Parathyroid adenoma (tissue), 2 donors: ENCODE results near the gene RGS6.

Experiments
- H2AFZ ChIP-seq: fragments of 300-600 bp; sonication (generic); one replicate; pipeline ENCODE4 v1.7.0; 2017; ENCODE audit warnings: antibody characterized with exemption, mild to moderate bottlenecking
- H3K27ac ChIP-seq: fragments of 300-600 bp; sonication (generic); one replicate; pipeline ENCODE4 v1.7.0; 2017
- H3K27me3 ChIP-seq: fragments of 300-600 bp; sonication (generic); one replicate; pipeline ENCODE4 v1.7.0; 2017; ENCODE audit warnings: low read length; ENCODE audit not compliant: control insufficient read depth, insufficient read depth
- H3K36me3 ChIP-seq: fragments of 300-600 bp; sonication (generic); one replicate; pipeline ENCODE4 v1.7.0; 2017; ENCODE audit warnings: low read length; ENCODE audit not compliant: control insufficient read depth, insufficient read depth
- H3K4me1 ChIP-seq: fragments of 300-600 bp; sonication (generic); one replicate; pipeline ENCODE4 v1.7.0; 2017; ENCODE audit warnings: control low read depth
- H3K4me2 ChIP-seq: fragments of 300-600 bp; sonication (generic); one replicate; pipeline ENCODE4 v1.7.0; 2017; ENCODE audit warnings: low read length
- H3K4me3 ChIP-seq: fragments of 300-600 bp; sonication (generic); one replicate; pipeline ENCODE4 v1.7.0; 2017; ENCODE audit warnings: low read depth, low read length
- H3K79me2 ChIP-seq: fragments of 300-600 bp; sonication (generic); one replicate; pipeline ENCODE4 v1.7.0; 2017; ENCODE audit warnings: control low read depth
- H3K9ac ChIP-seq: fragments of 300-600 bp; sonication (generic); one replicate; pipeline ENCODE4 v1.7.0; 2017; ENCODE audit warnings: mild to moderate bottlenecking
- H3K9me3 ChIP-seq: fragments of 300-600 bp; sonication (generic); one replicate; pipeline ENCODE4 v1.7.0; 2017; ENCODE audit warnings: low read length; ENCODE audit not compliant: control insufficient read depth
- TF ChIP-seq, protein P1 (sequence below): fragments of 300-600 bp; sonication (generic); IDR thresholded peaks from one replicate; pipeline ENCODE4 v1.7.0; 2017; ENCODE audit warnings: antibody characterized with exemption, mild to moderate bottlenecking
- donor health status: primary hyperparathyroidism.

RGS6 gene

DNA sequence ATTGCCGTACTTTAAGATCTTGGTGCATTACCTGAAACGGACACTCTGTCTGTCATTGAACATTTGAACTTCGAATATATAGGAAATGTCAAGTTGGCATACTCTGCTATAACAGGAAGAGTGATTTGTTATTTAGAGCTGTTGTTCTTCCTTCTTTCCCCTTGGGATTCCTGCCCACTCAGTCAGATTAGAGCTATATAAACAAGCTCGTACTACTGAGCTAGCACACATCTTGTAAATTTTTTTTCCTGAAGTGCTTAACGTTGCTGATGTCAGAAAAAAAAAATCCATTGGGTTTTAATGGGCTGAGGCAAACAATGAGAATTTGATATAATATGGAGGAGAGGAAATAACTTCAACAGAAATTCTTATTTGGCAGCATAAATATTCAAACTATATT is 26.8 kb downstream of the RGS6 start:
- TF ChIP-seq, protein P1, sequence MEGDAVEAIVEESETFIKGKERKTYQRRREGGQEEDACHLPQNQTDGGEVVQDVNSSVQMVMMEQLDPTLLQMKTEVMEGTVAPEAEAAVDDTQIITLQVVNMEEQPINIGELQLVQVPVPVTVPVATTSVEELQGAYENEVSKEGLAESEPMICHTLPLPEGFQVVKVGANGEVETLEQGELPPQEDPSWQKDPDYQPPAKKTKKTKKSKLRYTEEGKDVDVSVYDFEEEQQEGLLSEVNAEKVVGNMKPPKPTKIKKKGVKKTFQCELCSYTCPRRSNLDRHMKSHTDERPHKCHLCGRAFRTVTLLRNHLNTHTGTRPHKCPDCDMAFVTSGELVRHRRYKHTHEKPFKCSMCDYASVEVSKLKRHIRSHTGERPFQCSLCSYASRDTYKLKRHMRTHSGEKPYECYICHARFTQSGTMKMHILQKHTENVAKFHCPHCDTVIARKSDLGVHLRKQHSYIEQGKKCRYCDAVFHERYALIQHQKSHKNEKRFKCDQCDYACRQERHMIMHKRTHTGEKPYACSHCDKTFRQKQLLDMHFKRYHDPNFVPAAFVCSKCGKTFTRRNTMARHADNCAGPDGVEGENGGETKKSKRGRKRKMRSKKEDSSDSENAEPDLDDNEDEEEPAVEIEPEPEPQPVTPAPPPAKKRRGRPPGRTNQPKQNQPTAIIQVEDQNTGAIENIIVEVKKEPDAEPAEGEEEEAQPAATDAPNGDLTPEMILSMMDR: no peak
- H3K4me1 ChIP-seq: no peaks in the 10 kb centered on the region
- H3K9me3 ChIP-seq: no peaks in the 10 kb centered on the region
- H2AFZ ChIP-seq: no peak overlapping the region
- no peaks in the 10 kb centered on the region for H3K79me2 ChIP-seq
- H3K9ac ChIP-seq: no peak overlapping the region
- H3K36me3 ChIP-seq: no peaks in the 10 kb centered on the region
- no peak overlapping the region for H3K4me3 ChIP-seq
- H3K4me2 ChIP-seq: no peak overlapping the region
- no peaks in the 10 kb centered on the region for H3K27me3 ChIP-seq
- H3K27ac ChIP-seq: no peak overlapping the region

DNA sequence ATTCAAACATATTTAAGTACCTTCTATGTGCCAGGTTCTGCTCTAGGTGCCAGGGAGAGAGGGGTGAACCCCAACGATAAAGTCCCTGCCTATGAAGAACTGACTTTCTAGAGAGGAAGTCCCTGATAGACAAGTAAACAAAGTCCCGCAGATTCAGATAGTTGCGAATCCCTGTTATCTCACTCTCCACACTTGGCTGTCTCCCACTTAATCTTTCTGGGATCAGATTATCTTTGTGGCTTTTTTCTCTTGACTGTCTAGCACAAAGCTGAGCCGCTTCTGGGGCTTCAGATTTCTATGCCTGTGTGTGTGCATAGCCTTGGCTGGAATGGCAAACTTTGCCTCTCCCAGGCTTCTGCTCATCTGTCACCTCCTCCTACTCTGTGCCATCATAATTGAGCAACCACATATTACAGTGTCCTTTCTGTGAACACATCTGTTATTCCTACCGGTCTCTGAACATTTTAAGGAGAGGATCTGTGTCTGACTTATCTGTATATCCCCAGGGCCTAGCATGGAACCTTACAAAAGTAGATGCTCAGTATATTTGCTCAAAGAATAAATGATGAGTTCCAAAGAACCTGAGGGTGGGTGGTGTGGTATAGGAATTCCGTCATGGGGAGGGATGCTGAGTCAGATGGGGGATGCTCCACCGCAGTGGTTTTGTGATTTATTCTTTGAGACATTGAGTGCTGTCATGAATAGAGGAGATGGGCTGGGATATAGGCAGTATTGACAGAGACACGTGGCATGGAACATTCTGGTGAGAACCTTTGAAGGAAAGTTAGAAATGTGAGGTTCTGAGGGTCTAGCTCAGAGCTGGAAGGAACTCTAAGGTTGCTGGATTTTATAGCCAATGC is 28.5 kb downstream of the RGS6 start:
- Histone ChIP-seq H3K27ac (no peak overlapping the region), H3K4me2 (no peak overlapping the region), H3K79me2 (no peaks in the 10 kb centered on the region), H3K4me3 (no peak overlapping the region), H3K27me3 (no peaks in the 10 kb centered on the region), H3K9ac (no peak overlapping the region), H3K4me1 (no peaks in the 10 kb centered on the region), H3K9me3 (no peaks in the 10 kb centered on the region), H3K36me3 (no peaks in the 10 kb centered on the region), H2AFZ (no peak overlapping the region)
- TF ChIP-seq, protein P1: no peak

DNA sequence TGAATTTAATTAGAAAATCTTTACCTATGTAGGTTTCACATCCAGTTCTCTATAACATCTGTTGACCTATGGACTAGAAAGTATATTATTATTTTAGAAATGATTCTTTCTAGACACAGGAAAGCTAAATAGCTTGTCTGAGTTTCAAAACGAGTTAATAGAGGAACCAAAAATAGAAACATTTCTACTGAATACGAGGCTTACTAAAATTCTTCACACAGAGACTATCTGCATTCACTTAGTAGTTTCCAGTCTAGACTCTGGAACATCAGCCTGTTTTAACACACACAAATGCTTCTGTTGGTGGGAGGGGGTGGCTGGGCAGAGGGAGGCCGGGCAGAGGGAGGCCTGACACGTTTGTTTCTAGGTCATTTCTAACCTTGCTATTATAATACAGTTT is 29.7 kb downstream of the RGS6 start:
- H3K4me2 ChIP-seq: no peak overlapping the region
- no peaks in the 10 kb centered on the region for H3K79me2 ChIP-seq
- H3K27ac ChIP-seq: no peak overlapping the region
- no peak overlapping the region for H3K9ac ChIP-seq
- no peak overlapping the region for H3K4me3 ChIP-seq
- no peaks in the 10 kb centered on the region for H3K9me3 ChIP-seq
- H2AFZ ChIP-seq: no peak overlapping the region
- TF ChIP-seq, protein P1: no peak
- H3K4me1 ChIP-seq: no peaks in the 10 kb centered on the region
- H3K27me3 ChIP-seq: no peaks in the 10 kb centered on the region
- H3K36me3 ChIP-seq: no peaks in the 10 kb centered on the region

DNA sequence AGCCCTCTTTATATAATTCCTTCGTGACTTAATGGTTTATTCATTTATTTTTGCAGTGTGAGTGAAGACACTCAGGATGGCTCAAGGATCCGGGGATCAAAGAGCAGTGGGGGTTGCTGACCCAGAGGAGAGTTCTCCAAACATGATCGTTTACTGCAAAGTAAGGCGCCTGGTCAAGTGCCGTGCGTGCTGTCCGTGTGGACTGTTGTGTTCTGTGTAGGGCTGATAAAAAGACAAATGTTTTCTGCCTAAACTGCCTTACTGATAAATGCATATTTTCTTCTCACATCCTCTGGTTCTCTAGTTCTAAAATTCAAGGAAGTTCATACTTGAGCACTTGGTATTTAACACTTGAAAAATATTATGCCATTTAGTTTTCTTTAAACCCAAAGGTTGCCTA is 32.5 kb downstream of the RGS6 start:
- no peaks in the 10 kb centered on the region for H3K36me3 ChIP-seq
- H3K9me3 ChIP-seq: no peaks in the 10 kb centered on the region
- H3K4me2 ChIP-seq: no peak overlapping the region
- no peak overlapping the region for H2AFZ ChIP-seq
- H3K4me3 ChIP-seq: no peak overlapping the region
- H3K9ac ChIP-seq: no peak overlapping the region
- H3K27me3 ChIP-seq: no peaks in the 10 kb centered on the region
- TF ChIP-seq, protein P1: no peak
- H3K27ac ChIP-seq: no peak overlapping the region
- H3K79me2 ChIP-seq: no peaks in the 10 kb centered on the region
- H3K4me1 ChIP-seq: no peaks in the 10 kb centered on the region

DNA sequence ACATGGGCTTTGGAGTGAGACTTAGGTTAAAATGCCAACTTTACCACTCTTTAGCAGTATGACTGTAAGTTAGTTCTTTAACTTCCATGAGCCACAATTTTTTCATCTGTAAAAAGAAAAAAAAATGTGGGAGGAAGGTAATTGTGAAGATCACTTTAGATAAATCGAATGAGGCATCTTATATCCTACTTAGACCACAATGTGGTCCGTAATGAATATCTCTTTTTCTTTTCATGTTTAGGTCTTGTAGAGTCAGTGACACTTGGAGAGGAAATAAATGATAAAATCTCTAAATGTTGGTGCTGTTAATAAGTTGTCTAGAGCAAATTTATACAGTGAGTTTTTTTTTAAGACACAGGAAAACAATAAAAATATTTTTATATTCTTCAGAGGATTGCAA is 34.3 kb downstream of the RGS6 start:
- Histone ChIP-seq H3K4me1 (no peaks in the 10 kb centered on the region), H3K27ac (no peak overlapping the region), H3K9me3 (no peaks in the 10 kb centered on the region), H2AFZ (no peak overlapping the region), H3K9ac (no peak overlapping the region), H3K4me3 (no peak overlapping the region), H3K79me2 (no peaks in the 10 kb centered on the region), H3K27me3 (no peaks in the 10 kb centered on the region), H3K36me3 (no peaks in the 10 kb centered on the region), H3K4me2 (no peak overlapping the region)
- TF ChIP-seq, protein P1: no peak
